Ovary (tissue), 3 donors: ENCODE results near the gene LETM1.

Source experiments
- CTCF ChIP-seq, 3 donors: fragments of 450-650 bp in 2 of 3; fragments of 200-600 bp in 1 of 3; IDR thresholded peaks; one replicate each; pipeline versions ENCODE4 v1.5.1 to v1.8.0; 2016 to 2022; ENCODE audit warnings: antibody characterized with exemption in 3 of 3, mild to moderate bottlenecking in 1 of 3
- POLR2A ChIP-seq: fragments of 450-650 bp; IDR thresholded peaks from one replicate; pipeline ENCODE4 v1.6.1; 2017; ENCODE audit warnings: antibody characterized with exemption, mild to moderate bottlenecking, moderate library complexity
- donor health status: DM: no; HTN: no; CAD: no.

- TF ChIP-seq POLR2A: no peak
- no peak for TF ChIP-seq CTCF (IDR thresholded peaks at IDR 0.05)
These were observed 12.1 kb downstream of the LETM1 start for GRCh38 chr4:1843852-1844251.
